ENCODE data around the gene LPP.
"Not testable (repeated sequence)": the region's sequence is repeated elsewhere in the genome, so short reads cannot be mapped to it uniquely, and the experiment has no call there.

- not testable (repeated sequence) for TF ChIP-seq POLR2A, CTCF (IDR thresholded peaks at IDR 0.05)
These were observed 274.0 kb downstream of the LPP start for GRCh38 chr3:188427981-188428380.
